Stimulated activated CD8-positive, alpha-beta memory T cell treated with anti-CD3 and anti-CD28 coated beads, Interleukin-4, amount 100 ng/mL, for 1 hour (primary cell): ENCODE measurements around the gene BCL2L11.

Experiments
- DNase-seq, 2 donors: peaks; one replicate each; pipeline ENCODE4 v3.0.0-alpha.2; 2020; ENCODE audit warnings: low read depth in 2 of 2, low spot score in 1 of 2

The BCL2L11 gene

DNA sequence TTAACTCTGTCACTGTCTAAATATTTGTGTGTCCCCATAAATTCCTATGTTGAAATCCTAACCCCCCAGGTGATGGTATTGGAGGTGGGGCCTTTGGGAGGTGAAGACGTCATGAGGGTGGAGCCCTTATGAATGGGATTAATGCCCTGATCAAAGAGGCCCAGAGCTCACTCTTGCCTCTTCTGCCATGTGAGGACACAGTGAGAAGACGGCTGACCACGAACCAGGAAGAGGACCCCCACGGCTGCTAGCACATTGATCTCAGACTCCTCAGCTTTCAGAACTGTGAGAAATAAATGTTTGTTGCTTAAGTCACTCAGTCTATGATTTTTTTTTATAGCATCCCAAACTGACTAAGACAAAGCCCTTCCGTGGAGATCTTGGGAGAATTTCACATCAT is 71.2 kb downstream of the BCL2L11 start:
- no peak for DNase-seq

GRCh38 chr2:111192776-111193368 is 72.2 kb downstream of the BCL2L11 start:
- no peak for DNase-seq

GRCh38 chr2:111194835-111195621 is 74.3 kb downstream of the BCL2L11 start:
- no peak for DNase-seq

GRCh38 chr2:111196435-111196834 is 75.7 kb downstream of the BCL2L11 start:
- no peak for DNase-seq

- no peak for DNase-seq
These were observed 78.0 kb downstream of the BCL2L11 start for GRCh38 chr2:111198701-111199100.

DNA sequence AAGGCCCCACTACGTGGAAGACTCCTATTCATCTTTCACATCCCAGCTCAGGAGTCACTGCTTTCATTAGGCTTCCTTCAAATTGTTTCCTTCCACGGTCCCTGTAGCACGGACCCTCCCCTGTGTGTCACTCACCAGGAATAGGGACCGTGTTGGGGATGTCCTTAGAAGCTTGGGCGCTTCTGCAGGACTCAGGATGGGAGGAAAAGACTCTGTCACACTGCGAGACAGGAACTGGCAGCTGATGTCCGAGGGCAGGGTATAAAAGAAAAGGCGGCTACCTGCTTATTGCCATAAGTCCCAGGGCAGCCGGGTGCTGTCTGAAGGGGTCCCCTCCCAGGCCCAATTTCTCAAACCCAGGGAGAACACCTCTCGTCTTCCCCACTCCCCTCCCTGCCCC is 79.1 kb downstream of the BCL2L11 start:
- DNase-seq, result no peak

DNA sequence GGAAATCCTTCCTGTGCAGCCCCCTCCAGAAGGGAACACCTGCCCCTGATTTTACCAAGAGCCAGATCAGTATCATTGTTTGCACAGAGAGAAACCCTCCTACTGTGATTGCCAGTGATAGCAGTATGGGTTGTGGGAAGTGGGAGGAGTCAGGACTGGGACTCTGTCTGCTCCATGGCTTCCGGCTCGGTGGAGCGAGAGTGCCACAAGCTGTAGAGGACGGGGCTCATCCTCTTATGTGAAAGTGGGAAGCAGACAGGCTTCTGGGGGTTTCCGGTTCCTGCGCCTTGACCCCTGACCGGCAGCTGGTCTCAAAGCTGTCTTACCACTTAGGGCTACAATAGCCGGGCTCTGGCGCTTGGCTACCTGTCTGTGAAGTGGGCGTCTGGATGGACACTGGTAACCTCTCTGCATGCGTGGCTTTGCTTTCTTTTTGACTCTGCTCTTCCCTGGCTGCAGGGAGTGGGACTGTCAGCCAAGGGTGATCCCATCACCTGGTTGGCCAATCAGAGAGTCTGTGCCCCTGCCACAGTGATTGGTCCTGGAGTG is 79.7 kb downstream of the BCL2L11 start:
- no peak for DNase-seq

DNA sequence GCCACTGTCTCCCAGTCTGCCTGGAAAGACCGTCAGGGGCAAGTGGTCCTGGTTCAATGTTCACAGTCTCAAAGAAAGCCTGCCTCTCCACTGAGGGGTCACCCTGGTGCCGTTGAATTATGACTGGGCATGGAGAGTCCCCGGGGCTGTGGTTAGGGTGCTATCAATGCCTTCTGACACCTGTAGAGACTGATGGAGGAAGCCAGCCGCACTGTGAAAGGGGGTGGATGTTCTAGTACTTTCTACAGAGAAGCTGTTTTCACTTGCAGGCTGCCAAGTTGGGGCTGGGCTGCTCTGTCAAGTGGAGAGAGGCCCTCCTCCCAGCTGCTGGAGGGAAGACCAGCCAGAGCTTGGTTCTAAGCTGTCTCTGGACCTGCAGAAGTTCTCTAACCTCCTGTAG is 80.5 kb downstream of the BCL2L11 start:
- no peak for DNase-seq

- no peak for DNase-seq
These were observed 81.7 kb downstream of the BCL2L11 start for GRCh38 chr2:111202266-111203040.

DNA sequence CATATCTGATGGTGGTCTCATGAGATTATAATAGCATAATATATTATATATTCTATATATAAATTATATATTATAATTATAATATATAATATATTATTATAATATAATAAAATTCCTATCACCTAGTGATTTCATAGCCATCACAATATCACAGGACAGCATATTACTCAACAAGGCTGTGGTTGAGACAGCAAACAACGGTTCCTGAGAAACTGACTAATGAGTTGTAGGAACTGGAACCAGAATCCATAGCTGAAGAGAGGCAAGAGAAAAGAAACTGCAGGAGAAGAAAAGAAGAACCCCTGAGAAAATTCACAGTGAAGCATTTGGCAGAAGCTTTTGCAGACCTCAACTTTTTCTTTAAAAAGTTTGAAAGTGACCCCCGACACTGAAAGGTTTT is 84.0 kb downstream of the BCL2L11 start:
- DNase-seq, result no peak

GRCh38 chr2:111205774-111206173 is 85.1 kb downstream of the BCL2L11 start:
- no peak for DNase-seq

DNA sequence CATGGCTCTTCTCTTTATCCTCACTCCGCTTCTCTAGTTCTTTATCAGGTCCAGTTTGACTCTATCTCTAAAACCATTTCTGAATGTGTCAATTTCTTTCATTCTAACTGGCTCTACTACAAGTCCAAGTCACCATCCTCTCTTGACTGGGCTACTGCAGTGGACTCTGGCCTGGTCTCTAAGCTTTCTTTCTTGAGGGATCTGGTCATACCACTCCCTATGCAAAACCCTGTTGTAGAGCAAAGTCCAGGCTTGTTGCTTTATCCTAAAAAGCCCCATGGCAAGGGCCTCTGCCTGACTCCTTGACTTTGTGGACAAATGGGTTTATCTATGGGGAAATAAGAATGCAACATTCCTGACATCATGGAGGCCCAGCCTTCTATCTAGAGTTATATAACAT is 87.1 kb downstream of the BCL2L11 start:
- no peak for DNase-seq

DNA sequence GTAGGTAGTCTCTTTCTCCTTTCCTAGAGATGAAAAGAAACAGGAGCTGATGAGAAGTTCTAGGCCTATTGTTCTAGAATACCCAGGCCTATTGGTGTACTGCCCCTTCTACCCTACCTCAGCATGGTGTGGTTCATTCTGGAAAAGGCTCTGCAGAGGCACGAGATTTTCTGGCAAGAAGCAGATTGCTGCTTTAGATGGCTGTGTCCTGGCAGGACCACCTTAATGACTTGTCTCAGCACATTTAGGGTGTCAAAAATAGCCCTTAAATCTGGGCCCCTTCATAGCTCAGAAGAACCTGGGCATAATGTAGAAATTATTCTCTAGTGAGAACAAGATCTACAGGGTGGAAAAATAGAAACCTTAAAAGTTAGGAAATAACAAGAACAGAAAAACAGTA is 87.9 kb downstream of the BCL2L11 start:
- DNase-seq, result no peak

DNA sequence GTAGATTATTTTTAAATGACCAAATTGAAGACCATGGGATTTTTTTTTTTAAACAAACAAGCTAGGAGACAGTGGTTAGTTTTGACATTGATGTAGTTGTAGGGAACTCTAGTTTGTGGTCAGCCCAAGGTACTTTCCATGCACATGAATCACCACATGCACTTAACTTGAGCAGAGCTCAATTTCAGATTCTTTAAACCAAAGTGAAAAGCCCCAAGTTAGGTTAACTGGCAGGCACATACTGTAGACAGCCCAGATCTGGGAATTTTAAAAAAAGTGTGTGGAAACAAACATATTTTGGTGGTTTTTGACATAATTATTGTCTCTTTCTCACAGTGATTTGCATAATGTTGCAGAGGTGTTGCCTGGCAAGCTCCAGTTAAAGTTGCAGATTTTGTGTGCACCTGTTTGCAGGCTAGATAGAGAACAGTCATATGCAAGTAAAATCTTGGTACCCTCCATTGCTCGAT is 88.4 kb downstream of the BCL2L11 start:
- DNase-seq, result no peak

DNA sequence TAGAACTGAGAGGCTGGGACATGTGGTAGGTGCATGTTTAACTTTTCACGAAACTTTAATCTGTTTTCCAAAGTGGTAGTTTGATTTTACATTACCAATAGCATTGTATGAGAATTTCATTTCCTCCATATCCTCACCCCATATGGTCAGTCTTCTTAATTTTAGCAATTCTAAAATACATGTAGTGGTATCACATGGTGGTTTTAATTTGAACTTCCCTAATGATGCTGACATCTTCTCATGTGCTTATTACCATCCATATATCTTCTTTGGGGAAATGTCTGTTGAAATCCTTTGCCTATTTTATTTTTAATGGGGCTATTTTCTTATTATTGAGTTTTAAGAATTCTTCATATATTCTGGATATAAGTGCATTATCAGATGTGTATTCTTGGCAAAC is 89.3 kb downstream of the BCL2L11 start:
- no peak for DNase-seq

DNA sequence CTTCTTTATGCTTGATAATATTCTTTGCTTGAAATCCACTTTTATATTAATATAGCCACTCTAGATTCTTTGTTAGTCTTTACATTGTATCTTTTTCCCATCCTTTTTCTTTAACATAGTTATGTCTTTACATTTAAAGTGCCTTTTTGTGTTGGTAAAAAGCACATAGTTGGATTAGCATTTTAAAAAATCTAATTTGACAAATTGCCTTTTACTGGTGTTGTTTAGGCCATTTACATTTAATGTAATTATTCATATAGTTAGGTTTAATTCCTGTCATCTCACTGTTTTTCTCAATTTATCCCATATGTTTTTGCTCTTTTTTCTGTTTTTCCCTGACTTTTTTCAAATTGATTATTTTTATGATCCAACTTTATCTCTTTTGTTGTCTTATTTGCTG is 93.2 kb downstream of the BCL2L11 start:
- no peak for DNase-seq

DNA sequence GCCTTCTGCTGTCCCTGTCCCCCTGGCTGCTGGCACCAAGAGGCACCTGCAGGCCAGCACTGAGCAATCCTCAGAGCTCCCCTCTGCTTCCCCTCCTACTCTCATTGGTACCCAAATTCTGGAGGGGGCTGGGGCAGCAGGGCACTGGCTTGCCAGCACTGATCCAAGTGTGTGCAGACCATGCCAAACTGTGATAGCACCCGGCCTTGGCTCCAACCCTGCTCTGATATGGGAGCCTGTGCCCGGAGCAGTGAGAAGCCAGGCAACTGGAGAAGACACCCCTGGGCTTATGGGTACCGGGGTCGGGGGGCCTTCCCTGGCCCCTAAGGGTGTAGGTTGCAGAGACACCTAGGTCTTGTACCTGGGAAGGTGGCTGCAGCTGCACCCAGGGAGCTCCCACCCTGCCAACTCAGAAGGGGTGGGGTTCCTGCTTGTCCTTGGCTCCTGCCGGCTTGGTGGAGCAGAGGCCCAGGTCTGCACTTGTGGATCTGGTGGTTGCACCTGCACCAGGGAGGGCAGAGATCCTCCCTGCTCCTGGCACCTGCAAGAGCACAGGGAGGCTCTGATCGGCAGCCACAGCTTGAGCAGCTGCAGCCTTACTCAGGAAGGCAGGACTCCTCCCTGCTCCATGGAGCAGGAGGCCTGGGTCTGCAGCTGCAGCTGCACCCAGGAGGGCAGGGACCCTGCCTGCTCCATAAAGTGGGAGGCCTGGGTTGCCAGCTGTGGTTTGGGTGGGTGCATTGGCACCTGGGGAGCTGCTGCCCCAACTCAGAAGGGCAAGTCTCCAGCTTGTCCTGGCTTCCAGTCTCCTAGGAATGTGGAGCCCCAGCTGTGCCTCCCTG is 96.3 kb downstream of the BCL2L11 start:
- DNase-seq, result no peak
